GM18498 (cell line): ENCODE data around the gene CACNB4.
"Not testable (repeated sequence)": the region's sequence is repeated elsewhere in the genome, so short reads cannot be mapped to it uniquely, and the experiment has no call there.

Experiments used
- ATAC-seq: cut with Tn5 transposase; IDR thresholded peaks from one replicate; pipeline ENCODE4 v1.9.1; 2021; ENCODE audit warnings: mild to moderate bottlenecking, moderate library complexity; ENCODE audit not compliant: unreplicated experiment

Gene CACNB4

DNA sequence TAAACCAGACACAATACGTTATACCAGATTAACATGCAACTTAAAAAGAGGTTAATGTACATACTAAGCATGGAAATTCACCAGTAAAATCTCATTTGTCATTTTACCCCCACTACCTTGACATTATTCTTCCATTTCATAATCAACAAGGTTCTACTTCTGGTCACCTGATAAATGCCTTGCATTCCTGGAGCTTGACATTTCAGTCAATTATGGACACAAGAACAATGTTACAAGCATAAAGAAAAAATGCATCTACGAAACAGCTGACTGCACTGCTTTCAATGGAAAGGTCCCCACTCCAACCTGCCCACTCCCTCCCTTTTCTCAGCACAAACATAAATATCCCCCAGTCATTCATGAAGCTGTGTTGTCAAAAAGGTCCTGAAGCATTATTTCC is 302.1 kb downstream of the CACNB4 start:
- ATAC-seq, result no peak

DNA sequence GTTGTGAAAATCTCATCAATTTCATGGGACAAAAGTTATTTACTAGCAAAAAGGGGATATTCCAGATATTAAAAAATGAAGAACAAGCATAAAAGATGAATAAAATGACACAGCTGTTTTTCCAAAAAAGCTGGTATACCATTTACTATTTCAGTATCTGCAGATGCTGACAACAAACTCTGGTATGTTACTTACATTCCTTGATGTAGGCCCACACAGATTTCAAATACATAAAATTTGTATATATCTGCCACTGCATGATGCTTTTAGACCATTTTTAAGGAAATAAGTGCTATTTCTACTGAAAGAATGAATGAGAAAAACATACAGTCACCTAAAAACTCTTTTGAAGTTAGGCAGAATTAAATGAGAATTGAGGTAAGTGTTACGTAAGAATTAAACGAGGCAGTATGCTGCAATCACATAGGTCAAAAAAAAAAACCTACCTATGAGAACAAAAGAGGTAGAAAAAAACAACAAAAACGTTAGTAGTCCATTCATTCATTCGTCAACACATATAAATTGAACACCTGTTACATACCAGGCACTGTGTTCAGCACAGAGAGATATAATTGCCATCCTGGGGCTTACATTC is 303.1 kb downstream of the CACNB4 start:
- ATAC-seq, result no peak

DNA sequence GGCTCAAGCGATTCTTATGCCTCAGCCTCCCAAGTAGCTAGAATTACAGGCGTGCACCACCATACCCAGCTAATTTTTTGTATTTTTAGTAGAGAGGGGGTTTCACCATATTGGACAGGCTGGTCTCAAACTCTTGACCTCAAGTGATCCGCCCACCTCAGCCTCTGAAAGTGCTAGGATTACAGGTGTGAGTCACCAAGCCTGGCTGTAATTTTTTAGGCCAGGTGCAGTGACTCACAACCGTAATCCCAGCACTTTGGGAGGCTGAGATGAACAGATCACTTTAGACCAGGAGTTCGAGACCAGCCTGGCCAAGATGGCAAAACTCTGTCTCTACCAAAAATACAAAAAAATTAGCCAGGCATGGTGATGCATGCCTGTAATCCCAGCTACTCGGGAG is 304.4 kb downstream of the CACNB4 start:
- not testable (repeated sequence) for ATAC-seq

DNA sequence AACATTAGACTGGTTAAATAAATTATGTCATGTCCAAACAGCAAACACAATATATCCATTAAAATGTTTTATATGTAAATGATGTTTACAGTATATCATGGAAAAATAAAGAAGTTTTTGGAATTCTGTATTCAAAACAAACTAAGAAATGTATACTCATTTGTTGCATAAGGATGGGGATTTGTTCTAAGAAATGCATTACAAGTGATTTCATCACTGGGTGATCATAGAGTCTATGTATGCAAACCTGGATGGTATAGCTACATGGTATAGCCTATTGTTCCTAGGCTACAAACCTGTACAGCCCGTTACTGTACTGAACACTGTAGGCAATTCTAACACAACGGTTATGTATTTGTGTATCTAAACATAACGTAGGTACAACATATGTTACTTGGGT is 305.7 kb downstream of the CACNB4 start:
- ATAC-seq, result no peak

DNA sequence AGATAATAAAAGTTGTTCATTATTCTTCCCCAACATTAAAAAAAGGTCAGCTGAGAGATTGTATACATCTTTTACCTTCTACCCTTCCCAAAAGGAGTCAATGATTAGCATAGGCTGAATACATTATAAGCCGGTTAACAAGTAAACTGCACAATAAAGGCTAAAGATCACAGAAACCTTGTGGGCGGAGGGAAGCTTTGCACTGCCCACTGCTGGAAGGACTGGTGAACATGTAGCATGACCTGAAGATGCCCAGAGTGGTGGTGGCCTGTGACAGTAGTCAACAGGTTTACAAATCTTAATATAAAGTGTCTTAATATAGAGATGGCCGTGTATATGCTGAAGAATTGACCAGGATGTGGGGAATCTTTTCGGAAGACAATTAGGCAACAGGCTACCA is 306.3 kb downstream of the CACNB4 start:
- no peak for ATAC-seq

DNA sequence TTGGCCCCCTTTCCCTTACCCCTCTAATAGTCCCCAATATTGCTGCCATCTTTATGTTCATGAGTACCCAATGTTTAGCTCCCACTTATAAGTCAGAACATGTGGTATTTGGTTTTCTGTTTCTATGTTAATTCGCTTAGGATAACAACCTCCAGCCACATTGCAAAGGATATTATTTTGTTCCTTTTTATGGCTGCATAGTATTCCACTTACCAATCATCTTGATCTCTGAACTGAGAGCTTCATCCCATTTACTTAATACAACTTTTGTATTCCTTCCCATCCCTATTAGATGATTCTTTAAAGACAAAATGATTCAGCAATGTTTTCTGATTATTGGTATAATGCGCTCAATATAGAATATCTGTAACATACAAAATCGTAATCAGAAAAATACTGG is 307.3 kb downstream of the CACNB4 start:
- no peak for ATAC-seq

DNA sequence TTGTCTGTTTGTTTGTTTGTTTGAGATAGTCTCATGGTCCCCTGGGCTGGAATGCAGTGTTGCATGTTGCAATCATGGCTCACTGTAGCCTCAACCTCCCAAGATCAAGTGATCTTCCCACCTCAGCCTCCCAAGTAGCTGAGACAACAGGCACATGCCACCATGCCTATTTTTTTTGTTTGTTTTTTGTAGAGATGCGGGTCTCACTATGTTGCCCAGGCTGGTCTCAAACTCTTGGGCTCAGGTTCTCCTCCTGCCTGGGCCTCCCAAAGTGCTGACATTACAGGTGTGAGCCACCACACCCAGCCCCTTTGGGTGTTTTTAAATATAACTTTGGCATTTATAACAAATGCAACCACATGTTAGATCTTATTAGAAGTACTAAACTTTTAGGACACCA is 308.2 kb downstream of the CACNB4 start:
- no peak for ATAC-seq

DNA sequence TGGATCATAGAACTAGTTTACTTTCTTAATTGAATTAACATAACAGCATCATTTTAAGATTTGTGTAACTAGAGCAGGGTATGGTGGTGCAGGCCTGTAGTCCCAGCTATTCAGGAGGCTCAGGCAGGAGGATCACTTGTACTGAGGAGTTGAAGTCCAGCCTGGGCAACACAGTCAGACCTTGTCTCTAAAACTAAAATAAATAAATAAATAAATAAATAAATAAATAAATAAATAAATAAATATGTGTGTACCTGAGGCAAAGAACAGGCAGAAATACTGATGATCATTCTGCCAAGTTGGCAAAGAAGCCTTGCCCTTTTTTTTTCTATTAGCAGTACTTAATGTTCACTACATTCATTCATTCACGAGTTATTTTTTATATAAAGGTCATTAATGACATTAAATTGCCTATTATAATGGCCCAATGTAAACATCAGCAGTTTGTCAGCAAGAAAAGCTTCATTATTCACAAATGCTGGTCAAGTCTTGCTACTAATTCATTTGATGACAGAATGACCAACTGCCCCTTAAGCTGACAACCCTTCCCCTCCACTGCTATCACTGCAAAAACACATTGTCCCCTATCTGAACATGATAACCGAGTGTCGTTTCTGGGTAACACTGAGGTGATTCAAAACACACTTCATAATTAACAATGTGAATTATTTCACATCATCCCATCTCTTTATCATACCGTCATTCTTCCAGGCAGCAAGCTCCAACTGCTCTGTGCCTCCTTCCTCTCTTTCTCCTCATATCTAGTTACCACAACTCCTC is 309.6 kb downstream of the CACNB4 start:
- ATAC-seq, result no peak

DNA sequence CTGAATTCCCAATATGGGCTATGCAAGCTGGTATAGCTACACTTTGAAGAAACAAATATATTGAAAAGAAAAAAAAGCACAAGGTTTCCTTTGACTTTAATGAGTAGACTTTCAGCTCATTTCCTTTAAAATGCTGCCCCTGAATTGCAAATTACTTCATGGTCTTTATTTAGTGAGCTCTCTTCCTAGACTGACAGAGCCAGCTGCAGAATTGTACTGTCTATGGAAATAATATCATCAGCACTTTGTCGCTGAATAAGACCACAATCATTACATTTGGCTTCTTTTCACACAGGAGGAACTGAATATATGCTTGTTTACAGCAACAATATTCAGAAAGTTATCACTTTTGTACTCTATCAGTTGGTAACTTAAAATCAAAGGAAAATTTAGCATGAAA is 312.4 kb downstream of the CACNB4 start:
- ATAC-seq, result no peak

DNA sequence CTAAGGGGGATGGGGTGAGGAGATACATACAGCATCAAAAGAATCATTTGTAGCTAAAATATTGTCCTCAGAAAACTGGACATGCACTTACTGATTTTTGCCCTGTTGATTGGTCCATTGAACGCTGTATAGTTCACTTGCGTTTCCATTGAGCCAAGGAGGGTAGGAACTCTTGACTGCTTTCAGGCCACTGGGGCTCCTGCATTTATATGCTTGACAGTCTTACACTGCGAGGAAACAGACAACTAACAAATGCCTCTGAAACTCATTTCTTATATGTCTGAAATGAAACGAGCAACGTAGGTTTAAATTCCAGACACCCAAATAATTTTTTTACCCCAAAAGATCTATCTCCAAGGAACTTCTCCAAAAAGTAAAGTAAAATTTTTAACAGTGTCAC is 312.8 kb downstream of the CACNB4 start:
- ATAC-seq, result no peak

DNA sequence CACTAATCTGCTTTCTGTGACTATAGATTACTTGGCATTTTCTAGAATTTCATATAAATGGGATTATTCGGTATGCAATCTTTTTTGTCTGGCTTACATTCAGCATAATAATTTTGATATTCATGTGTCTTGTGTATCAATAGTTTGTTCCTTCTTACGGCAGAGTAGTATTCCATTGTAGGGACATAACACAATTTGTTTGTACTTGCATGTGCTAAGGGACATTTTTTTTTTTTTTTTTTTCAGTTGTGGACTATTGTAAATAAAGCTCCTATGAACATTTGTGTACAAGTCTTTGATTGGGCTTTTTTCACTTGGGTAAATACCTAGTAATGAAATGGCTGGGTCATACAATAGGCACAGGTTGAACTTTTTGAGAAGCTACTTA is 315.7 kb downstream of the CACNB4 start:
- no peak for ATAC-seq
